NT2/D1 (cell line): ENCODE data around the gene TBX5.

Experiments
- DNase-seq: peaks from one replicate; pipeline ENCODE4 v3.0.0-alpha.2; 2011; ENCODE audit warnings: low read depth, low spot score
- H3K27me3 ChIP-seq: 2 replicates; pipeline ENCODE4 v1.6.0; 2011; ENCODE audit warnings: mild to moderate bottlenecking; ENCODE audit not compliant: insufficient read length, insufficient read depth
- H3K36me3 ChIP-seq: 2 replicates; pipeline ENCODE4 v1.6.1; 2011; ENCODE audit warnings: mild to moderate bottlenecking, low read length, mixed read lengths; ENCODE audit not compliant: insufficient read depth, insufficient read length
- H3K4me1 ChIP-seq: 2 replicates; pipeline ENCODE4 v1.5.1; 2011; ENCODE audit not compliant: insufficient read depth, insufficient read length
- H3K4me3 ChIP-seq: 2 replicates; pipeline ENCODE4 v1.5.1; 2011; ENCODE audit warnings: low read depth; ENCODE audit not compliant: insufficient read length
- H3K9ac ChIP-seq: 2 replicates; pipeline ENCODE4 v1.6.0; 2011; ENCODE audit warnings: low read depth; ENCODE audit not compliant: insufficient read length
- H3K9me3 ChIP-seq: 2 replicates; pipeline ENCODE4 v1.5.1; 2011; ENCODE audit warnings: mild to moderate bottlenecking, low read length; ENCODE audit not compliant: insufficient read depth
- SUZ12 ChIP-seq: IDR thresholded peaks from 2 replicates; pipeline ENCODE4 v1.6.1; 2011; ENCODE audit not compliant: insufficient read length, insufficient read depth; ENCODE audit errors: extremely low read depth
- YY1 ChIP-seq: IDR thresholded peaks from 2 replicates; pipeline ENCODE4 v1.6.1; 2011; ENCODE audit not compliant: insufficient read length, insufficient read depth
- ZNF274 ChIP-seq: IDR thresholded peaks from 2 replicates; pipeline ENCODE4 v1.6.1; 2011; ENCODE audit warnings: mild to moderate bottlenecking, low read depth, low read length

TBX5 gene

DNA sequence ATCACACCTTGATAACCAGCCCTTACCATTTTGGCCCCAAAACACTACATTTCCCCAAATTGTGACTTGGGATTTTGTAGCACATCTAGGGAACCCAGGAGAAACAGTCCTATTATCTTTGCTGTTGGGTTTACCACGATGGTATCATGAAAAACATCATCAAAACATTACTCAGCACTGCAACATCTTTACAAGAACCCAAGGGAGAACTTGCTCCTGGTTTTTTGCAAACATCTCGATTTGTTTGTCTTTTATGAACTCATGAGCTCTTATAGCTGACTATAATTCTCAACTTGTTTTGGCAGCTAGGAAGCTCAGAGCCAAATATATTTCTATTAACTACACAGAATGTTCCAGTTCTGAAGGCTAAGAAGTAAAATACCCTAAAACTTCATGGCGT lies 65.7 kb downstream of the TBX5 start:
- H3K9ac ChIP-seq: no peak overlapping the region
- H3K4me3 ChIP-seq: no peak overlapping the region
- no peaks in the 10 kb centered on the region for H3K27me3 ChIP-seq
- DNase-seq: no peak
- H3K9me3 ChIP-seq: peaks cover 11% of the 10 kb centered on the region
- peaks cover 4% of the 10 kb centered on the region for H3K4me1 ChIP-seq
- TF ChIP-seq ZNF274 (no peak), SUZ12 (no peak), YY1 (no peak)
- no peaks in the 10 kb centered on the region for H3K36me3 ChIP-seq

DNA sequence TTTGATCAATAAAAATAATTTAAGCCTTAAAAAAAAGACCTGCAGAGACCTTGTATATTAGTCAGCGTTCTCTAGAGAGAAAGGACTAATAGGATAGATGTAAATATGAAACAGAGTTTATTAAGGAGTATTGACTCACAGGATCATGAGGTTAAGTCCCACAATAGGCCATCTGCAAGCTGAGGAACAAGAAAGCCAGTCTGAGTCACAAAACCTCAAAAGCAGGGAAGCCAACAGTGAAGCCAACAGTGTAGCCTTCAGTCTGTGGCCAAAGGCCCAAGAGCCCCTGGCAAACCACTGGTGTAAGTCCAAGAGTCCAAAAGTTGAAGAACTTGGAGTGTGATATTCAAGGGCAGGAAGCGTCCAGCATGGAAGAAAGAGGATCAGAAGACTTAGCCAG lies 66.3 kb downstream of the TBX5 start:
- Histone ChIP-seq H3K4me3 (no peak overlapping the region), H3K9me3 (peaks cover 11% of the 10 kb centered on the region), H3K36me3 (no peaks in the 10 kb centered on the region), H3K4me1 (peaks cover 4% of the 10 kb centered on the region), H3K9ac (no peak overlapping the region), H3K27me3 (no peaks in the 10 kb centered on the region)
- DNase-seq: no peak
- no peak for TF ChIP-seq ZNF274
- no peak for TF ChIP-seq SUZ12
- no peak for TF ChIP-seq YY1

DNA sequence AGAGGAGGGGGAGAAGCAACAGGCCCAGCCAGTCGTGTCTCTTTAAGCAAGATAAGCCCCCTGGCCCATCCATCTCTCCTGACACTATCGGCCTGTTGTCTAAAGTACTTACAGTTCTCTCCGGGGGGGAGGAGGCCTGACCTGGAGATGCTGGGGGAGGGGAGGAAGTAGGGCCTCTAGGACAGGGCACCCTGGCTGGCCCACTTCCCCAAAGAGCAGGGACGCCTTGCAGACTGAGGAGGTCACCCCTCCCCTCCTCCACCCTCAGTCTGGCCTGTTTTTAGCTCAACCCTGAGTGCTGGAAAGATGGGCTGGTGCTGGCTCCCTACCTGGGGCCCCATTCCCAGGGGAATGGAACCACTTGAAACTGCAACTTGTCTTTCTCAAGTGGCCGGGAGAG lies 70.3 kb downstream of the TBX5 start:
- Histone ChIP-seq H3K9me3 (peaks cover 11% of the 10 kb centered on the region), H3K9ac (peak overlapping the region; percentile 38), H3K27me3 (no peaks in the 10 kb centered on the region), H3K4me1 (peaks cover 4% of the 10 kb centered on the region), H3K4me3 (no peak overlapping the region), H3K36me3 (no peaks in the 10 kb centered on the region)
- TF ChIP-seq YY1: no peak
- no peak for TF ChIP-seq ZNF274
- TF ChIP-seq SUZ12: no peak
- no peak for DNase-seq

DNA sequence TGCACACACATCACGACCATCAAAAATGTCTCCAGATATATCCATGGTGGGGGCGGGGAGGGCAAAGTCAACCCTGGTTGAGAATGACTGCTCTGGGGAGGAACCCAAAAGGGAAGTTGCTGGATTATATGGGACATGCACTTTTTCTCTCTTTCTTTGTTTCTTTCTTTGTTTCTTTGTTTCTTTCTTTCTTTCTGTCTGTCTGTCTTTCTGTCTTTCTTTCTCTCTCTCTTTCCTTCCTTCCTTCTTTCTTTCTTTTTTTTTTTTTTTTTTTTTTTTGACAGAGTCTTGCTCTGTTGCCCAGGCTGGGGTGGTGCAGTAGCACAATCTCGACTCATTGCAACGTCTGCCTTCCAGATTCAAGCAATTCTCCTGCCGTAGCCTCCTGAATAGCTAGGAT lies 71.5 kb downstream of the TBX5 start:
- H3K36me3 ChIP-seq: no peaks in the 10 kb centered on the region
- peaks cover 11% of the 10 kb centered on the region for H3K9me3 ChIP-seq
- peaks cover 4% of the 10 kb centered on the region for H3K4me1 ChIP-seq
- no peak for TF ChIP-seq ZNF274
- no peak for TF ChIP-seq SUZ12
- TF ChIP-seq YY1: no peak
- no peaks in the 10 kb centered on the region for H3K27me3 ChIP-seq
- H3K9ac ChIP-seq: no peak overlapping the region
- no peak for DNase-seq
- H3K4me3 ChIP-seq: no peak overlapping the region

DNA sequence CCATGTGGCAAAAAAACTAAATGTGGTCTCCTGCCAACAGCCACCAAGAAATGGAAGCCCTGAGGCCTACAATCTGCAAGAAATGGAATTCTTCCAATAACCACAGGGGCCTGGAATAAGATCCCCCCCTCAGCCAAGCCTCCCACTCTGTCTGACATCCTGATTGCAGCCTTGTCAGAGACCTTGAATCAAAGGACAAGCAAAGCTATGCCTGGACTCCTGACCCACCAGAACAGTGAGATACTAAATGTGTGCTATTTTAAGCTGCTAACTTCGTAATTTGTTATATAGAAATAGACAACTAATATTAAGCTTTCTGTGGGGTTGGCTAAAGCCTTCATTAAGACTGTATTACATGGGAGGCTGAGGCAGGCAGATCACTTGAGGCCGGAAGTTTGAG lies 77.7 kb downstream of the TBX5 start:
- DNase-seq: no peak
- TF ChIP-seq ZNF274: no peak
- no peak for TF ChIP-seq YY1
- TF ChIP-seq SUZ12: no peak
- Histone ChIP-seq H3K4me1 (peaks cover 2% of the 10 kb centered on the region), H3K36me3 (no peaks in the 10 kb centered on the region), H3K27me3 (no peaks in the 10 kb centered on the region), H3K4me3 (no peak overlapping the region), H3K9ac (no peak overlapping the region), H3K9me3 (peaks cover 4% of the 10 kb centered on the region; the same call in 1 of the 2 replicates)

DNA sequence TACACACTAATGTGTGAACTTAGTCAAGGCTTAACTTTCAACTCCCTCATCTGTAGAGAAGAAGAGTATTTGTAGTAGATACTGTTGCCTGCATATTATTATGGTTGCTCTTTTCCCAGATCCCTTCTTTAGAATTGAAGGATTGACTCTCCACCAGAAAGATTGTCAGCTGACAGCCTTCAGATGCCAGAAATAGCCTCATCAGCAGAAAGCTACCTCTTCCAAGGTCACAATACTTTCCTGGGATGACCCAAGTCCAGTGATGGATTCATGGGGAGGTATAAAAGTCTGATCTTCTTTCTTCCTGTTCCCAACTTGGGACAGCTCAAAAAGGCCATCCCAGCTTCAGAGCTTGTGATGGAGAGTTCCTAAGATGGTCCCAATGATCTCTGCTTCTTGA lies 78.2 kb downstream of the TBX5 start:
- Histone ChIP-seq H3K9ac (no peak overlapping the region), H3K9me3 (peaks cover 4% of the 10 kb centered on the region; the same call in 1 of the 2 replicates), H3K36me3 (no peaks in the 10 kb centered on the region), H3K4me1 (peaks cover 3% of the 10 kb centered on the region), H3K27me3 (no peaks in the 10 kb centered on the region), H3K4me3 (no peak overlapping the region)
- DNase-seq: no peak
- TF ChIP-seq SUZ12 (no peak), ZNF274 (no peak), YY1 (no peak)

DNA sequence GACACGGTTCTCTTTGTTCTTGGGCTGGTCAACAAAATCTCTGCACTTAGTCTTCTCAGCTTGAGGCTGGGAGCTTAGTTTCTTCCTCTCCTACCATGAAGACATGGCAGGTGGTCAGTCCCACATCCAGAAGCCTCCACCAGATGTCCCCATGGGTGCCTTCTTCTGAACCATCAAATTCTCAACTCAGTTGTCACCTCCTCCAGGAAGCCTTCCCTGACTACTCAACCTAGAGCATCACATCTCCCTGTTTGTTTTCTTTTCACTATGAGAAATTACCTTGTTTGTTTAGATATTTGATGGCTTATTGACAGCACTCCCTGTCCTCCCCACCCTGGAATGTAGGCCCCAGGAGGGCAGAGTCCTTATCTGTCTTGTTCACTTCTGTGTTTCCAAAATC lies 84.4 kb downstream of the TBX5 start:
- TF ChIP-seq YY1: no peak
- TF ChIP-seq ZNF274: no peak
- no peak for TF ChIP-seq SUZ12

DNA sequence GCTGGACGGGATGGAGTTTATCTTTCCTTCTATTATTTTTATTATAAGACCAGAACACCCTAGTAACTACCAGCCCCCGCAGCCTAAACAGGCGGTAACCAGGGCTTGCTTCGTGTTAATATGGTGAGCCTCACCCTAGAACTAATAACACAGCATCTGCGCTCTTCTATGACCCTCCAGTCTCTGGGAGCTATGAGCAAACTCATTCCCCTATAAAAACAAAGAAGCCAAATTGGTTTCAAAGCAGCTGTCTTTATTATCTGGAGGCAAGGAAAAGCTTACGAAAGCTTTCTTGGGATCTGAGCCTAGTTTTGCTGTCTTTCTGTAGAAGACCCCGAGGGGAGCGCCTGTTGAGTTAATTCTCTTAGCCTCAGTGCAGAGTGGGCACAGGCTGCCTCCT lies 85.0 kb downstream of the TBX5 start:
- H3K9me3 ChIP-seq: no peaks in the 10 kb centered on the region
- no peak overlapping the region for H3K9ac ChIP-seq
- no peaks in the 10 kb centered on the region for H3K27me3 ChIP-seq
- no peak overlapping the region for H3K4me3 ChIP-seq
- H3K4me1 ChIP-seq: peaks cover 3% of the 10 kb centered on the region
- no peaks in the 10 kb centered on the region for H3K36me3 ChIP-seq
- no peak for TF ChIP-seq YY1
- no peak for TF ChIP-seq ZNF274
- no peak for TF ChIP-seq SUZ12
- no peak for DNase-seq

More for the DNA sequence above, 84.4 kb downstream of the TBX5 start:
- Histone ChIP-seq H3K4me1 (peaks cover 3% of the 10 kb centered on the region), H3K36me3 (no peaks in the 10 kb centered on the region), H3K9me3 (no peaks in the 10 kb centered on the region), H3K9ac (no peak overlapping the region), H3K4me3 (no peak overlapping the region), H3K27me3 (no peaks in the 10 kb centered on the region)
- no peak for DNase-seq
